Gastrocnemius medialis (tissue), 4 donors: ENCODE results near the gene NTNG1. TPM values are rescaled to one million over a fixed set of nuclear protein-coding genes. Genes with fewer than 3 reads are reported as not detected.

ENCODE experiments used
- ATAC-seq, 2 donors: fragments of 150-250 bp; one replicate each; pipeline ENCODE4 v1.9.1; 2016
- DNase-seq, 2 donors: peaks; one replicate each; pipeline ENCODE4 v3.0.0-alpha.2; 2019
- H3K27ac ChIP-seq, 4 donors: fragments of 200-600 bp; sonication (generic); 1 replicate in 1 of 4; 2 replicates in 3 of 4; pipeline ENCODE4 v1.5.1; 2016 to 2018; ENCODE audit warnings: mild to moderate bottlenecking in 2 of 4, moderate library complexity in 1 of 4
- H3K27me3 ChIP-seq, 3 donors: fragments of 200-600 bp; sonication (generic) in 2 of 3; 1 replicate in 1 of 3; 2 replicates in 2 of 3; pipeline versions ENCODE4 v1.5.1 to v1.6.0; 2016 to 2019; ENCODE audit warnings: mild to moderate bottlenecking in 1 of 3, moderate library complexity in 1 of 3
- H3K36me3 ChIP-seq, 2 donors: fragments of 200-600 bp; sonication (generic) in 1 of 2; one replicate each; pipeline ENCODE4 v1.5.1; 2017 to 2018
- H3K4me1 ChIP-seq, 2 donors: fragments of 200-600 bp; sonication (generic) in 1 of 2; one replicate each; pipeline ENCODE4 v1.5.1; 2016 to 2017; ENCODE audit warnings: mild to moderate bottlenecking in 2 of 2
- H3K4me3 ChIP-seq, 4 donors: fragments of 200-600 bp; sonication (generic) in 3 of 4; 1 replicate in 1 of 4; 2 replicates in 3 of 4; pipeline ENCODE4 v1.5.1; 2016 to 2019; ENCODE audit warnings: mild to moderate bottlenecking in 2 of 4
- H3K9me3 ChIP-seq, 3 donors: fragments of 200-600 bp; sonication (generic) in 2 of 3; 1 replicate in 1 of 3; 2 replicates in 2 of 3; pipeline ENCODE4 v1.5.1; 2016 to 2019
- CTCF ChIP-seq, 5 experiments: fragments of 450-650 bp in 3 of 5; fragments of 200-600 bp in 2 of 5; sonication (generic) in 2 of 5; IDR thresholded peaks in 4 of 5; conservative IDR thresholded peaks in 1 of 5; 1 replicate in 4 of 5; 2 replicates in 1 of 5; pipeline ENCODE4 v1.5.1; 2016 to 2019; ENCODE audit warnings: antibody characterized with exemption in 5 of 5, mild to moderate bottlenecking in 3 of 5, moderate library complexity in 3 of 5
- POLR2A ChIP-seq, 2 donors: fragments of 450-650 bp; IDR thresholded peaks; one replicate each; pipeline ENCODE4 v1.6.1; 2017; ENCODE audit warnings: antibody characterized with exemption in 2 of 2, mild to moderate bottlenecking in 2 of 2, moderate library complexity in 2 of 2
- in situ Hi-C, 4 donors: fragments of 200-750 bp; cut with MboI; loops; one replicate each; pipeline versions ENCODE4 v1.15.0 to v1.8.0; 2017; ENCODE audit warnings: low sequenced_read_pairs in 4 of 4
- intact Hi-C: fragments of 100-400 bp; cut with DNase I; formaldehyde crosslinking; loops from one replicate; pipeline ENCODE4 v1.15.1; 2023; ENCODE audit warnings: low total_unique reads
- total RNA-seq, 4 donors: library from RNA; depleted of rRNA; stranded (reverse); fragments of >200 nt; gene quantifications; one replicate each; pipeline versions ENCODE4 v1.1.0 to v1.2.3, GENCODE V29; 2016

The NTNG1 gene
- total RNA-seq, 4 donors from 2014 or later: not detected

DNA sequence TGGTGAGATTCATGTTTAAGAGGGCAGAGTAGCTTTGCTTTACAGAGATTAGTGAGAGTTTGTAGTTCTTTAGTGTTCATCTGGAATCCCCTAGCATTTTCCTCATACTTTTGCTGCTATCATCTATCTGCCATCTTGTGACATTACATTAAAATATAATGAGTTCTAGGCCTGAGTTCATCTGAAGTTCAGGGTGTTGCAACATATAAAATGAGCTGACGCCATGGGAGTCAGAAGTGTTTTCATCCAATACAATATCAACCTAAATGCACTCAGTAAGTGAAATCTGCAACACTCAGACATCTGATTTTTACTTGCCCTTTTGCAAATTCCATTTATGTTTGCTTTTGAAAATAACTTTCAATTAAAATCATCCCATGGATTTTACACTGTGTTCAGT lies 153.8 kb downstream of the NTNG1 start:
- no peak for DNase-seq
- intact Hi-C loops (no loop called here), in situ Hi-C loops (loop anchor here in 2 of 4 donors (25.0 kb wide), 1 partner anchor 243 kb away; no protein-coding TSS in a partner anchor)
- Histone ChIP-seq H3K27me3 (no peaks in the 10 kb centered on the region), H3K4me3 (no peak overlapping the region), H3K27ac (no peak overlapping the region), H3K4me1 (no peaks in the 10 kb centered on the region), H3K36me3 (no peaks in the 10 kb centered on the region), H3K9me3 (no peaks in the 10 kb centered on the region)
- no peak for ATAC-seq
- TF ChIP-seq CTCF (IDR thresholded peaks at IDR 0.05 in 4 of 5, conservative IDR thresholded peaks at IDR 0.05 in 1 of 5): no peak
- TF ChIP-seq POLR2A (IDR thresholded peaks at IDR 0.05): no peak

DNA sequence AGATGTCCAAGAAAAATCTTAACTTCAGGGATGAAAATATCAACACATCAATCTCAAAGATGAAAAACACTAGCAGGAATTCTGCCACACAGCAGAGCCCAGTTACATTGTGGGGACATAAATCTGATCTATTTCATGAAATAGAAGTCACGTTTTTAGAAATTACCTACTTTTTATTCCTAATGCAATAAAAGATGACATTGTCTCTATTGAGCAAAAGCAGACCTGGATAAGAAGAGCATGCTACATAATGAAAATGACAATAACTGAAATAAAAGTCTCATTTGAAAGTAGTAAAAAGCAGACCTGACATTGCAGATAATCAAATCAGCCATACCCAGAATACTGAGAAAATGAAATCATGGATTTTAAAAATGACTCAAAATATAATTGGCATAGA lies 156.8 kb downstream of the NTNG1 start:
- Histone ChIP-seq H3K4me3 (no peak overlapping the region), H3K36me3 (no peaks in the 10 kb centered on the region), H3K27ac (no peak overlapping the region), H3K4me1 (no peaks in the 10 kb centered on the region), H3K27me3 (no peaks in the 10 kb centered on the region), H3K9me3 (no peaks in the 10 kb centered on the region)
- no peak for TF ChIP-seq POLR2A (IDR thresholded peaks at IDR 0.05)
- no peak for TF ChIP-seq CTCF (IDR thresholded peaks at IDR 0.05 in 4 of 5, conservative IDR thresholded peaks at IDR 0.05 in 1 of 5)
- intact Hi-C loops: no loop called here
- no peak for ATAC-seq
- DNase-seq: no peak
- in situ Hi-C loops: loop anchor here in 2 of 4 donors (25.0 kb wide), 1 partner anchor 240 kb away; no protein-coding TSS in a partner anchor

DNA sequence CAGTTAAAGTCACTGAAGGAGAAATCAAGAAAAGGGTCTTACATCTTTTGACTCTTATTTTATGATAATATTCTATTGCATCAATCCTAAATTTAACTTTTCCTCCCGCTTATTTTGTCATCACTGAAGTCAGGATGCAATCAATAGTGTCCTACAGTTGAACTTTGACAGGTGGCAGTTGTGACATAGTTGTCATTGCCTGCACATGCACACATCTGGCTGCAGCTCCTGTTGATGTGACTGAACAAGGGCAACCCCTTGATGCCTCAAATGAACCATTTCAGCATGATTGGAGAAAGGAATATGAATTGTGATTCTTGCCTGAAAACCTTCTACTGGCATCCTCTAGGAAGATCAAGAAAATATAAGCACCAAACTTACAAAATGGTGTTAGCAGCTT lies 157.7 kb downstream of the NTNG1 start:
- TF ChIP-seq POLR2A (IDR thresholded peaks at IDR 0.05) (no peak), CTCF (IDR thresholded peaks at IDR 0.05 in 4 of 5, conservative IDR thresholded peaks at IDR 0.05 in 1 of 5) (no peak)
- Histone ChIP-seq H3K4me1 (no peaks in the 10 kb centered on the region), H3K36me3 (no peaks in the 10 kb centered on the region), H3K27me3 (no peaks in the 10 kb centered on the region), H3K4me3 (no peak overlapping the region), H3K27ac (no peak overlapping the region), H3K9me3 (no peaks in the 10 kb centered on the region)
- DNase-seq: no peak
- intact Hi-C loops (no loop called here), in situ Hi-C loops (loop anchor here in 2 of 4 donors (25.0 kb wide), 1 partner anchor 239 kb away; no protein-coding TSS in a partner anchor)
- ATAC-seq: no peak

DNA sequence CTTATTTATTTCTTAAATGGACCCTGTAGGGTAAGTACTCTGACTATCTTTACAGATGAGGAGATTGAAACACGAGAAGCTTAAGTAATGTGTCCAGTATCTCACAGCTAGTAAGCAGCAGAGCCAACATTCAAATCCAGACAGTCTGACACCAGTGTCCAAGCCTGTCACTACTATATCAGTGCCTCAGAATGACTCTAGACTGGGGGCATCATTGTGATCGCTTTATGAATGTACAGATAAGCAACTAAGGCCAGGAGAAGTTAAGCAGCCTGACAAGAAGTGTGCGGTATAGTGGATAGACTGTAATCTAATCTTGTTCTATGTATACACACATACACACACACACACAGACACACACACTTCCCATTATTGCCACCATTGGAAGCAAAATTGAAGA lies 158.7 kb downstream of the NTNG1 start:
- in situ Hi-C loops (loop anchor here in 2 of 4 donors (25.0 kb wide), 1 partner anchor 238 kb away; no protein-coding TSS in a partner anchor), intact Hi-C loops (no loop called here)
- H3K9me3 ChIP-seq: no peaks in the 10 kb centered on the region
- DNase-seq (no peak), ATAC-seq (no peak)
- H3K27ac ChIP-seq: no peak overlapping the region
- H3K27me3 ChIP-seq: no peaks in the 10 kb centered on the region
- no peaks in the 10 kb centered on the region for H3K4me1 ChIP-seq
- TF ChIP-seq POLR2A (IDR thresholded peaks at IDR 0.05): no peak
- TF ChIP-seq CTCF (IDR thresholded peaks at IDR 0.05 in 4 of 5, conservative IDR thresholded peaks at IDR 0.05 in 1 of 5): no peak
- no peaks in the 10 kb centered on the region for H3K36me3 ChIP-seq
- H3K4me3 ChIP-seq: no peak overlapping the region

DNA sequence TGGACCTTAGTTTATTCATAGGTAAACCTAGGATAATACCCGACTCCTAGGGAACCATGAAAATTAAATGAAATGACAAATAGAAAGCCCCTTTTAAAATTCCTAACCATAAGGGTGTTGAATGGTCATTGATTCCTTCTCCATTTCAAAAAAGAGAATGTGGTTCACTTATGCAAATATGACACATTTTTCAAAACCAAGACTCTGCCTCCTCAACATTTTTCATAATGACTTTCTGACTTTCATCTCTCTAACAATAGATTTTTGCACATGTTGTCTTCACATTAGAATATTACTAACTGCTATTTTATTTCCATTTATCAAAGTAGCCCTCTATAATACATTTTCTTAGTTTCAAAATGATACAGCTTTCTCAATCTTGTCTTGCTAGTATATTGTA lies 169.1 kb downstream of the NTNG1 start:
- TF ChIP-seq POLR2A (IDR thresholded peaks at IDR 0.05) (no peak), CTCF (IDR thresholded peaks at IDR 0.05 in 4 of 5, conservative IDR thresholded peaks at IDR 0.05 in 1 of 5) (no peak)
- DNase-seq (no peak), ATAC-seq (no peak)
- Histone ChIP-seq H3K27me3 (no peaks in the 10 kb centered on the region), H3K9me3 (no peaks in the 10 kb centered on the region), H3K4me3 (no peak overlapping the region), H3K4me1 (no peaks in the 10 kb centered on the region), H3K27ac (no peak overlapping the region), H3K36me3 (no peaks in the 10 kb centered on the region)
- in situ Hi-C loops (no loop called here), intact Hi-C loops (no loop called here)
